SKM-1 (cell line): ENCODE data around the gene NOL9.
"Not testable (repeated sequence)": the region's sequence is repeated elsewhere in the genome, so short reads cannot be mapped to it uniquely, and the experiment has no call there.

Source experiments
- DNase-seq: peaks from one replicate; lab custom pipeline; 2025; ENCODE audit not compliant: unreplicated experiment; lab: John Stamatoyannopoulos, UW

The NOL9 gene

GRCh38 chr1:6574025-6574620 lies 19.8 kb upstream of the NOL9 start:
- DNase-seq: no peak

DNA sequence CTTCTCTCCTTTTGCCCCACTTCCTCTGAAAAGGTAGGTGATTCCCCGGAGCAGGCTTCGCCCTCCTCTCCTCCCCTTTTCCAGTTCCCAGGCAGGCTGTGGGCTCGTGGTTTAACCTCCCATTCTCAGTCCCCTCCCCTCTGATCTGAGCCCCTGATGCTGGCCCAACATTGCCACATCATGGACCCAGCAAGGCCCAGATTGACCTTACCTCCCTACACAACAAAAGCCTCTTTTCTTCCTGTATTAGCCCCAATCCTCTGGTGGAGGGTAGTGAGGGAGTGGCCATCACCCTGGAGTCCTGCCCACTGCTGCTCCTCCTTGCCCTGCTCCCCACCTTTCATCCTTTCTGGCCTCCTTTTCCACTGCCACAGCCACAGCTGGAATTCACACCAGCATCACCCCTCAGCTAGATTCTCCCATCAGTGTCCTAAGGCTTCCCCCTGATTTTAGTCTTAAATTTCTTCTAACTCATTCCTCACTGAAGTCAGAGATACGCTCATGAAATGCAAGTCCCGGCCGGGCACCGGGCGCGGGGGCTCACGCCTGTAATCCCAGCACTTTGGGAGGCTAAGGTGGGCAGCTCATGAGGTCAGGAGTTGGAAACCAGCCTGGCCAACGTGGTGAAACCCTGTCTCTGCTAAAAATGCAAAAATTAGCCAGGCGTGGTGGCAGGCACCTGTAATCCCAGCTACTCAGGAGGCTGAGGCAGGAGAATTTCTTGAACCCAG lies 18.5 kb upstream of the NOL9 start:
- no peak for DNase-seq

- no peak for DNase-seq
These were observed 16.7 kb upstream of the NOL9 start for GRCh38 chr1:6570987-6571386.

DNA sequence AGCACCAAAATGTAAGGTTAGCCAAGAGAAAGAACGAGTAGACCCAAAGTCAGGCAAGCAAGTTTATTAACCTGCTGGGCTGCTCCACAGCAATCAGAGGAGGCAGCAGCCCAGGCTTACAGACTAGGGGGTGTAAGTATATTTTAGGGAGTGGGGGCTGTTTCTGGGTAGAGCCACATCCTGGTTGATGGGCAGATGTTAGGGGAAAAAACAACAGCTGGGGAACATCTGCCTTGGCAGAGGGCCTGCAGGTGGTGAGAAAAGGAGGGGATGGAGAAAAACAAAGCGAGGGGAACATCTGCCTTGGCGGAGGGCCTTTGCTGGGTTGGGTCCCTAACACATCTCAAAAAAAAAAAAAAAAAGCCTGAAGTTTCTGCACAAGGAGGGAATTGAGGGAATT lies 15.8 kb upstream of the NOL9 start:
- no peak for DNase-seq

GRCh38 chr1:6569033-6569432 lies 14.7 kb upstream of the NOL9 start:
- DNase-seq: no peak

- no peak for DNase-seq
These were observed 6.0 kb upstream of the NOL9 start for GRCh38 chr1:6560267-6560666.

GRCh38 chr1:6559161-6559560 lies 4.8 kb upstream of the NOL9 start:
- not testable (repeated sequence) for DNase-seq

DNA sequence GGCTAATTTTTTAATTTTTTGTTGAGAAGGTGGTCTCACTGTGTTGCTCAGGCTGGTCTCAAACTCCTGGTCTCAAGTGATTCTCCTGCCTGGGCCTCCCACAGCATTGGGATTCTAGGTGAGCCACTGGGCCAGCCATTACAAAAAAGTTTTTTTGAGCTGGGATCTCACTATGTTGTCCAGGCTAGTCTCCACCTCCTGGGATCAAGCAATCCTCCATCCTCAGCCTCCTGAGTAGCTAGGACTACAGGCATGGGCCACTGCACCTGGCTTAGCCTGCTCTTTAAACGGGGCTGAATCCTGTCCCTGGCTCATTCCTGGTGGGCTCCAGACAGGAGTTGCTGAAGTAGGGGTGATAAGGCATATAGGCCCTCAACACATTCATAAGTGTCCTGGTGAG lies 3.3 kb upstream of the NOL9 start:
- no peak for DNase-seq

DNA sequence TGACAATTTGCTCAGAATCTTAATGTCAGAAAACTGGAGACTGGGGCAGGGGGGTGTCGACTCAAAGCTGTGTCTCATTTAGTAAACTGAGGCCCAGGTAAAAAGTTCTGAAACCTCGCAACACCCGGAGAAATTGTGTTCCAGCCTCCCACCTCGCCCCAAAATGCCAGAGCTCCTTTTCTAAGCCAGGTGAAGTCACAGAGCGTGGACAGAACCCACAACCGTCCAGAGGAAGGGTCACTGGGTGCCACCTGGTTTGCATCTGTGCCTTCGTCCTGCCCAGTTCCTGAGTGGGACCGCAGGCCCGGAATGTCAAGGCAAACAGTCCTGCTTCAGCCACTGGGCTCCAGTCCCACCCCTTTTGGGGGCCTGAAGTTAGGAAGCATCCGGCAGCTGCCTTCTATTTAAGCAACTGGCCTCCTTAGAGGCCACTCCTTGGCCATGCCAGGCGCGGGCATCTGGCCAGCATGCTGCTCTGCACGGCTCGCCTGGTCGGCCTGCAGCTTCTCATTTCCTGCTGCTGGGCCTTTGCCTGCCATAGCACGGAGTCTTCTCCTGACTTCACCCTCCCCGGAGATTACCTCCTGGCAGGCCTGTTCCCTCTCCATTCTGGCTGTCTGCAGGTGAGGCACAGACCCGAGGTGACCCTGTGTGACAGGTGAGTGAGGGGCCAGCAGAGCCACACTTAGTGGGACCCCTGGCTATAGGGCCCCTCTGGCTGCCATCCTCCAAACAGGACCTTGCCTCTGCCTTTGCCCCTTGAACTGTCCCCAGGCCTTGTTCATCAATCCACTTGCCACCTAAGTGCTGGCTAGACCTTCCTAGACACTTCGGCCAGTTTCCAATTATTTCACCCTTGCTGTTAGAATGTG lies 830 bp upstream of the NOL9 start, which contains the start of gene TAS1R1:
Gene TAS1R1 (plus strand): TSS at position 401 of the 872 bp plus-strand sequence. CDS start 67 bp downstream, at position 468.
- DNase-seq: no peak

- DNase-seq: no peak
These were observed 7.0 kb downstream of the NOL9 start for GRCh38 chr1:6547301-6547700.

GRCh38 chr1:6546326-6546725 lies 8.0 kb downstream of the NOL9 start:
- DNase-seq: no peak

DNA sequence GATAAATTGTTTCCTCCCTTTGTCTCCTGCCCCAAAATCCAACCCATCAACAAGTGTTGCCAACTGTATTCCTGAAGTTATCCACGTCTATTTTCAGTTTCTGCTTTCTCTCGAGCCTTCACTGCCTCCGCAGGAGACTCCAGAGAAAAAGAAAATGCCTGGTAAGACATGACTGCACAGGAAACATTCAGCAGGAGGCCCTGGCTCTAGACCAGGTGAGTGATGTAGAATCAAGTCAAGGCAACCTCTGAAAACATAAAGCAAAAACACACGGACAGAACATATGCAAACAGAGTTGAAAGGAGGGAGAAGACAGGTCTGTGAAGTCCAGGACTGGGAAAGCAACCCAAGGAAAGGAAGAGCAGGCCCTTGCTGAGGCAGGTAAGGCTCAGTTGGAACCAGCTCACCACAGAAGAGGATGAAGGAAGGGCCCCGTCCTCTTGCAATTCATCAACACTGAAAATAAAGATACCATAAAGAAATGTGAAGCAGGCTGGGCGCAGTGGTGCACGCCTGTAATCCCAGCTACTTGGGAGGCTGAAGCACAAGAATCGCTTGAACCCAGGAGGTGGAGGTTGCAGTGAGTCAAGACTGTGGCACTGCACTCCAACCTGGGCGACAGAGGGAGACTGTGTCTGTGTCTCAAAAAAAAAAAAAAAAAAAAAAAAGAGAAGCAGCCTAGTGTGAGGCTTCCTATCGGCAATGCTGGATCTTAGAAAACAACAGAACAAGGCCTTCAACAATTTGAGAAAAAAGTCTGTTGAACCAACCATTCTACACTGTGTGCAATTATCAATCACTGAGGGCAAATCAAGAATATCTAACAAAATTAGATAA lies 8.8 kb downstream of the NOL9 start:
- DNase-seq: no peak

- no peak for DNase-seq
These were observed 9.5 kb downstream of the NOL9 start for GRCh38 chr1:6544831-6545230.

- DNase-seq: no peak
These were observed 15.4 kb downstream of the NOL9 start for GRCh38 chr1:6538956-6539355.

DNA sequence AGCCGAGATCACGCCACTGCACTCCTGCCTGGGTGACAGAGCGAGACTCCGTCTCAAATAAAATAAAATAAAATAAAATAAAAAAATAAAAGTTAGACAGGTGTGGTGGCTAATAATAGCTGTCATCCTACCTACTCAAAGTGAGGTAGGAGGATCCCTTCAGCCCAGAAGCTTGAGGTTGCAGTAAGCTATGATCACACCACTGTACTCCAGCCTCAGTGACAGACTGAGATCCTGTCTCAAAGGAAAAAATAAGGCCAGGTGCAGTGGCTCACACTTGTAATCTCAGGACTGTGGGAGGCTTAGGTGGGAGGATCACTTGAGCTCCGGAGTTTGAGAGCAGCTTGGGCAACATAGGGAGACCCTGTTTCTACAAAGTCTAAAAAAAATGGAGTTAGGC lies 18.0 kb downstream of the NOL9 start:
- no peak for DNase-seq

GRCh38 chr1:6535214-6535613 lies 19.1 kb downstream of the NOL9 start:
- no peak for DNase-seq

- no peak for DNase-seq
These were observed 20.0 kb downstream of the NOL9 start for GRCh38 chr1:6534248-6534822.

DNA sequence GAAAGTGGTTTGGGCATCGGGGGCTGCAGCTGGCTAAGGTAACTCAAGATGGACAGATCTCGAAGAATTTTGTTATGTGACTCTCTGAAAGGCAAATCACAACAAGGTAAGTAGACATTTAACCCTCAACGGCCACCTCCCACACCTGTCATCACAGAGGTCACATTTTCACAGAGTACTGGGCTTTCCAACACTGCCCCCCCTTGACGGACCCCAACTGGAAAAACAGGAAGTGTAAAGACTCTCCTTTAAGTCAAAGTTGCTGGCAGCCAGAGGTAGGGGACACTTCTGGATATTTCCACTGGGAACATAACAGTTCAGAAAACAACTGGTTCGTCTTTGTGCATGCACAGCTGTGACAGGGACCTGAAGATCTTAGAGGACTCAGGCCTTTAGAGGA lies 22.3 kb downstream of the NOL9 start:
- no peak for DNase-seq

DNA sequence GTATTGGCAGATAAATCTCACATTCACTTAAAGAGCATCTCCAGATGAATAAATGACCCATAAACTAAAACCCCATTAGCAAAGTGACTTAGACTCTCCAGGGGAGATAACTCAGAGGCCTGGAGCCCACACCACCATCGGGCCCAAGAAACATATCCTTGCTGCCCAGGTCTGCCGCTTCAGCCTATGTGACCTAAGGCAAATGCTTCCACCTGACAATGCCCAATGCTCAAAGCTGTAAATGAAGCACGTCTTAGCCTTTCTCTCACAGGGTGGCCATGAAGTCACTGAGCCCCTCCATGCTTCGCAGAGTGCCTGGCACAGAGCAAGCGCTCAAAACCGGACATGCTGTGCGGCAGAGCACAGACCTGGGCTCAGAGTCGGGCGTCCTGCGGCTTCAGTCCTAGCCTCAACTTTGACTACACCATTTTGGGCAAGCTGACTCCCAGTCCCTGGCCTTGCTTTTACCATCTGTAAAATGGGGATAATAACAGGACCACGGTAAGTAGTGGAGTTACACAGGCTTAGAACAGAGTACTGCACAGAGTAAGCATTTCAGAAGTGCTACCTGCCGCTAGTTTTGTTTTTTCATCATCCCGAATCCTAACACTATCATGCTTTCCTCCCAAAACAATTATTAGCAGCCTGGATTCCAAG lies 23.7 kb downstream of the NOL9 start:
- no peak for DNase-seq

- no peak for DNase-seq
These were observed 25.8 kb downstream of the NOL9 start for GRCh38 chr1:6528492-6528891.
